ENCODE data around the gene ZNF618.

GRCh38 chr9:114034196-114034595 is 158.1 kb downstream of the ZNF618 start:
- TF ChIP-seq, protein P1, sequence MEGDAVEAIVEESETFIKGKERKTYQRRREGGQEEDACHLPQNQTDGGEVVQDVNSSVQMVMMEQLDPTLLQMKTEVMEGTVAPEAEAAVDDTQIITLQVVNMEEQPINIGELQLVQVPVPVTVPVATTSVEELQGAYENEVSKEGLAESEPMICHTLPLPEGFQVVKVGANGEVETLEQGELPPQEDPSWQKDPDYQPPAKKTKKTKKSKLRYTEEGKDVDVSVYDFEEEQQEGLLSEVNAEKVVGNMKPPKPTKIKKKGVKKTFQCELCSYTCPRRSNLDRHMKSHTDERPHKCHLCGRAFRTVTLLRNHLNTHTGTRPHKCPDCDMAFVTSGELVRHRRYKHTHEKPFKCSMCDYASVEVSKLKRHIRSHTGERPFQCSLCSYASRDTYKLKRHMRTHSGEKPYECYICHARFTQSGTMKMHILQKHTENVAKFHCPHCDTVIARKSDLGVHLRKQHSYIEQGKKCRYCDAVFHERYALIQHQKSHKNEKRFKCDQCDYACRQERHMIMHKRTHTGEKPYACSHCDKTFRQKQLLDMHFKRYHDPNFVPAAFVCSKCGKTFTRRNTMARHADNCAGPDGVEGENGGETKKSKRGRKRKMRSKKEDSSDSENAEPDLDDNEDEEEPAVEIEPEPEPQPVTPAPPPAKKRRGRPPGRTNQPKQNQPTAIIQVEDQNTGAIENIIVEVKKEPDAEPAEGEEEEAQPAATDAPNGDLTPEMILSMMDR (IDR thresholded peaks at IDR 0.05), result no peak
- no peak for TF ChIP-seq POLR2A (IDR thresholded peaks at IDR 0.05)
